TTC549 (cell line): ENCODE measurements around the gene GMDS.

Source experiments
- FAIRE-seq: peaks from 2 replicates; lab custom pipeline; 2012; peaks lifted over from hg19 to GRCh38; lab: Jason Lieb, UNC

Gene GMDS

DNA sequence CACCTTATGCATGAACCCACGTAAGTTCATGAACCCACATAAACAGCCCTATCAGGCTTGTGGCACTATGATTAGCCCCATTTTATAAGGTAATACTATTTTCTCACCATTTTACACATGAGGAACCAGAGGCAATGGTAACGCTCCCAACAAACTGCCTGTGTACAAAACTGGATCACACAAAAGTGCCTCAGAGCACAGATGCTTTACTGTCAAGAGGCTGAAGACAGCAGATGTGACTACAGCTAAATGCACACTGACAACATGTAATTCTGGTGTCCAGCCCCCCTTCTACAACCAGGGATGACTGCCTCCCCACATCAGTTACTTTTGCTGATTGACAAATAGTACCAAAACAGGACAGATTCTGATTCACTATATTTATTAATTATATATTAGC is 69.6 kb downstream of the GMDS start:
- no peak for FAIRE-seq

DNA sequence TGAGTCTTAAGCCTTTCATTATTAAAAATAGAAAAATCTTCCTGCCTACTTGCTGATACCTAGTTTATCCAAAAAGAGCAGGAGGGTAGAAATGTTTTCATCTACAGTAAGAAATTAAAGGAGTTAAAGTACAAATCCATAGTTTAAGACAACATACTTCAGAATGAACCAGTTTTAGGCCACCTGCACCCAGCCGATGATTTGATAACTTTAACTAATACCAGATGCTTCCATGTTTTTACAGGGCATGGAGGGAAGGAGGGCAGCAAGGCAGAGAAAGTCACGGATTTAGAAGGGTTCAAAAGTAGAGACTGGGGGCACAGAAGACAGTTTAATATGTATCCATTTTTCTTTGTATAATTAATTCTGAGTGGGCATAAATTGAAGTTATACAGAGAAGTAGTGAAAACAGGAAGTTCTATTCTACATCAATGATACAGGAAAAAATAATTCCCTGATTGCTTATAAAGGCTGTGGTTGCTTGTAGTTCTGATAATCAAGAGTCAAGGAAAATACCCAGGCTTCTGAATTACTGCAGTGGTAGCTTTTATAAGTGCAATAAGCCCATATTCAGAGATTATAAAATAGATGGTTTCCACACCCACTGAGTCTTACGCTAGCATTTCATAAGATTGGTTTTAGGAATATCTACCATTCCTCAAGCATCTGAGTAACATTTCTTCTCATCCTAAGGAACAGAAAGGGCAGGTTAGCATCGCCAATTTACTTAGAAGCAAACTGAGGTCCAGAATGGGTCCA is 72.0 kb downstream of the GMDS start:
- FAIRE-seq = no peak

DNA sequence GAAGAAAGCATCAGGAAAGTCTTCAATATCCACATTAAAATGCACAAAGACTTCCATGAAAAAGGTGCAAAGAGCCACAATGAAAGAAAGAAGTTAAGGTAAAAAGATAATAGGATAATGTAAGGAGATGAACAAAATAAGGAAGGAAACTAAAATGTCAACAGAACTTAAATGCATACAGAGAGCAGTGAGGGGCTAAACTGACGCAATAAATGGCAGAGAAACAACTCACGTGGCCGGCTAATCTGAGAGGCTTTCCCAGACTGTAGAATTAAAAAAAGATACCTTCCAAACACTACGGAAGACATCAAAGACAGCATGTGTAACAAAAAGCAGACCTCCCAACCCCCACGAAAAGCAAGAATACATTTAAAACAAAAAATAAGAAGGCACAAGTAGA is 73.7 kb downstream of the GMDS start:
- no peak for FAIRE-seq

DNA sequence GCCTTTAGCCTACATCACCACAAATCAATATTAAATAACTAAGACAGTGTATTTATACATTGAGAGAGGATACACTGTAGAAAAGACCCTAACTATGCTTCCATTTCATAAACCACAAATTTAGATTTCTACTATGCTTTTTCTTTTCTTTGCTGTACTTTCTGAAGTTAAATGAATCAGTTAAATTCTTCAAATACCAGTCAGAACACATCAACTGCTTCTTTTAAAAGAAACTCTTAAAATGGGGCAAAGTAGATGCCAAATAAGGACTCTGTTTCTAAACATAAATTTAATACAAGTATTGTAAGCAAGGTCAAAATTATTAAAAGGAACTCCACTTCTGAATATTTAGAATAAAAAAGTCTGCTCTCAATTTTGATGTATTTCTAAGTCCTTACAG is 76.9 kb downstream of the GMDS start:
- no peak for FAIRE-seq

DNA sequence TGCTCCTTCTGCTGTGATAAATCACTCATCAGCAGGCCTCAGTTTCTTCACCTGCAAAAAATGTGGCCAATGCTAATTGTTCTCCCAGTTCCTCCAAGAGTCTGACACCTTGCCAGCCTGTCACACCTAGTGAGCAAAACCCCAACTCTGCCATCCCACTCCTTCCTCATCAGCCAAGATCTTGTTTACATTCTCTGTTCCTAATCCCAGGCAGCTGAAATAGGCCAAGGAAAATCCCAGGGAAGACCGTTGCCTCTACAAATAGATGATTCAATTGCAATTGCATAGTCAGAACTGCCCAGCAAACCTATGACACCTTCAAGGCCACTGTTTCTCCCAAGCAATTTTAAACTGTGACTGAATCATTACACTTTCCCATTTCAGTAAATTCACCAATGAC is 78.7 kb downstream of the GMDS start:
- no peak for FAIRE-seq

DNA sequence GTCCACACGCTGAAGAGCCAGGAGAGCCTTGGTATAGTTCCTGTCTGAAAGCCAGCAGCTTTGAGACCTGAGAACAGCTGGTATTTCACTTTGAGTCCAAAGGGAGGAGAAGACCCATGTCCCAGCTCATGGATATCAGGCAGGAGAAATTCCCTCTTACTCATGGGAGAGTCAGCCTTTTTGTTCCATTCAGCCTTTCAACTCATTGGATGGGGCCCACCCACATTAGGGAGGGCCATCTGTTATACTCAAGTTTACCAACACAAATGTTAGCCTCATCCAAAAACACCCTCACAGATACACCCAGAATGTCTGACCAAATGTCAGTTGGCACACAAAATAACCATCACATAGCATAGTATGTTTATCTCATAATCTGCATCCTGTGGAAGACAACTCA is 80.1 kb downstream of the GMDS start:
- FAIRE-seq = no peak

DNA sequence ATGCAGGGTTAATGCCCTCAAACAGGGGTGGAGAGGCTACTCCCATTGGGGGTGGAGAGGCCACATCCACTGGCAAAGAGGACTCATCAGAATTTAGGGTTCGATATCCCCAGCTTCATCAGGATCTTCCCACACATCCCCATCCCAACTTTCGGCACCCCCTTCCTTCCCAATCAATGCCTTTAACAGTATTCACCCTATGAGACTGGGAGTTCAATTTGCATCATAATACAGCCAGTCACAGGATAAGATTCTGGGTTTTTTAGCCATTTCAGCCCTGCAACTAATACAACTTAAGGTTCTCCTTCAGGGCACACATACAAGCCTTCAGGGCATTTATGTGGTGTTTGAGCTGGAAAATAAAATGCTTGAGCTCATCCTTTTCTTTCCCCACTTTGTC is 80.9 kb downstream of the GMDS start:
- no peak for FAIRE-seq

DNA sequence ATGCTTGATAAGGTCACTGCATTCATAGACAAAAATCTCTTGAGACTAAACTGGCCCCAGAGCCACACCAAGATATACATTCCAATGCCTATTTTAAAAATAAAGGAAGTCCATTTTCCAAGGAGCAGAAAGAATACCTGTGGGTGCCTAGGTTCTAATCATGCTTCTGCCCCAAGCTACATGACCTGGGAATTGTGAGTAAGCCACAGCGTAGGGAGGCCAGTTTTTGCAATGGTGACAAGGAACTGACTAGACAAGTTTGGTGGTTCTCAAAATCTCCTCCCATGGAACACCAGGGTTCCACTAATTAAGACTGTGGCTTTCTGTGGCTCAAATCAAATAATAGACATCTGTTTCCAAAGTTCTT is 83.3 kb downstream of the GMDS start:
- FAIRE-seq = no peak

DNA sequence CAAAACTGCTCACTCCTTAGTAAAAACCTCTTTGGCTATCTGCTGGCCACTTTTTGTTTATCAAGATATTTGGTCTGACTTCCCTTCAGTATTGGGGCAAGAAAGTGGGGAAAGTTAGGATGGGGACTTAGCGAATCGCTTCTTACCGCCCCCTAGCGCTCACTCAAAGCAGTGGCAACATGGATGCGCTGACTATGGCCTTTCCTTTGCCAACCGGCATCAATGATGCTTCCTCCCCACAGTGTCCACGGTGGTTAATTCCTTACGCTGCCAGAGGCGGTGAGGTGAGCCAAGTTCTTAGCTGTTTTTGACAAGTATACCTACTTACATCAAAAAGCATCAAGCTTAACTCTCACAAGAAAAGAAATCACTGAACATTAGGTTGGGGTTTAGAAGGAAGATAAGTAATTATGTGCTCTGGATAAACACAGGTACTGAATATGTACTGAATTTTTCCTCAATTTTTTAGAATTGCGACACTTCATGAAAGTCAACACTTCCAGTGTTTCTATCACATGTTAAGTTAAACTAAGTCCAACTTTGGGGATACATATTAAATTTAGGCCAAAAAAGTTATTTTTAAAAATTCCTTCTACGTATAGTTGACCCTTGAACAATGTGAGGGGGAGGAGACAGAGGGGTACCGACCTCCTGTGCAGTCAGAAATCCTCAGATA is 86.7 kb downstream of the GMDS start:
- FAIRE-seq = no peak

DNA sequence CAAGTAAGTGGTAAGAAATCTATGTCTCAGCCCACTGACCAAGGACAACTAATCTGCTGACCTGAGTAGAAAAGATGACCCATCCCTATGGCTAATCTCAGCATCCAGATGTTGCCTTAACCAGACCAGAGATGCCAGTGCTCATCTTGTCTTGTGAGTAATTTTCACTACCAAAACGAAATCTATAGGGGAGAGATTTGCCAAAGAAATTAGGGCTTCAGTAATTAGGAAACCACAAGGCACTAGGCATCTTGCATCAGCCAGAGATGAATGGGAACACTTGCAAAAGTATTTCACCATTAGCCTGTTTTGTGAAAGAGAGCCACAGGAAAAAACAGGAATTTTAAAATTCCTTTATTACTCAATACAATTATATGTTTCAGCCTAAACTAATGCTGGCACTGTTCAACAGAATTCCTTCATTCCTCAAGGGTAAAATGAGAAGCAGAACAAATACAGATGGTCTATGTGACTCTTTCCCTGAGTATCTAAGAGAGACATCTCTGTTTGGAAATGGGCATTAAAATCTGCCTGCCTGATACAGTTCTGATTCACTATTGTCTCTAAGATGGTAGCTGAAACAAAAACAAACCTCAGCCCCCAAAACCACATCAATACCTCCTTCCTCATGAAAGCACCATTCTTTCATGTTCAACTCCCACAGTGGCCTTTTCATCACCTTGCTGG is 87.8 kb downstream of the GMDS start:
- FAIRE-seq = no peak

DNA sequence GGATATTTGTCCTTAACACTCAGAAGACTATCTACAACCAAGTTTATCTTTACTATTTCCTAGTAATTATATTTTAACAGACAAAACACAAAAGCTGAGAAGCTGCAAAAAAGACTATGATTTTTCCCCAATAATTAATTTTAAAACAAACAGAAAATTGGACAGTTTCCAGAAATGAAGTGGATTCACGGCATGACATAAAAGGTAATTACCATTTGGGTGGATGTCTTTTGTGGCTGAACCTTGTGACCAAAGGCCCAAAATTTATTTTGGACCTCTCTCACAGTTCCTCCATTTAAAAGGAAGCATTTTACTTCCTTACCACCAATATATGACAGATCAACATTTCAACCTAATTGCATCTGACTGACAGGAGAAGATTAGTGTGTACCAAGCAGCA is 90.2 kb downstream of the GMDS start:
- no peak for FAIRE-seq

DNA sequence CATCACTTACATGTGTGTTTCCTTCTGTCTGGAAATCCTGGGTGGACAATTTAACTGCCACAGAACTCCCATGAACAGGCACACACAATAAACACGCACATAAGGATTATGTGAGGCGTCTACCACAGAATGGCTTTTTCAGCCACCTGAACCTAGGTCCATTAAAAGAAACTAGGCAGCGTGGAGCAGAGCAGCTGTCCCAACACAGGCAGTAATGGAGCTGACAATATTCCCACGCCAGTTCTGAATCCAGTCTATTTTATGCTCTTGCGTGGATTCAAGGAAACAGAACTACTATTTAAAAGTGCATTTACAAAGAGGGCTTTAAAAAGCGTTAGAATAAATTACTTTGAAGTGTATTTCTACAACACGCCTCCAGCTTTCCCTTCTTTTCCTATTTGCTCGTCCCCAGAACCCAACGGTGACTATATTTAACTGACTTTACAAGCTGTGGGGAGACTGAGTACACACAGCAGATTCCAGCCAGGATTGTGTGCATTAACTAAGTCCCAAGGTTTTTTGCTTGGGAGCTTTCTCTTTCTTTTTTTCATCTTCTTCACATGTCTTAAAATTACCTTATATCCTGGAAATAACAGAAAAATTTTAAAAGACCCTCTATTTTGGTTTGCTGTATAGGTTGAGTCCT is 95.9 kb downstream of the GMDS start:
- no peak for FAIRE-seq

DNA sequence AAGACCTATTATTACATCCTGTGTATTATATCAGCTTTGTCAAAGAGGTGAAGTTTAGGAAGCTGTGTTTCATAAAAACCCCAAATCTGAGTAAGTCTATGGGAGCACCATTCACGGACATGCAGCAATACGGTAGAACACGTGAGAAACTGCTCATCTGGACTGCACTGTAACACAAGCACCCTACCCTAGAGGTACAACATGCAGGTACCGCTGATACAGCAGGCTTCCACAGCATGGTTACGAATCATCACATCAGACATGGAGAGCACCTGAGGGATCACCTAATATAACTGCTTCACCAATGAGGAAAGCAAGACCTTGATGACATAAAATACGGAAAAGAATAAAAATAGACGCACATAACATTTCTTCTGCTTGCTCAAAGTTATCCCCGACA is 96.7 kb downstream of the GMDS start:
- FAIRE-seq = no peak

DNA sequence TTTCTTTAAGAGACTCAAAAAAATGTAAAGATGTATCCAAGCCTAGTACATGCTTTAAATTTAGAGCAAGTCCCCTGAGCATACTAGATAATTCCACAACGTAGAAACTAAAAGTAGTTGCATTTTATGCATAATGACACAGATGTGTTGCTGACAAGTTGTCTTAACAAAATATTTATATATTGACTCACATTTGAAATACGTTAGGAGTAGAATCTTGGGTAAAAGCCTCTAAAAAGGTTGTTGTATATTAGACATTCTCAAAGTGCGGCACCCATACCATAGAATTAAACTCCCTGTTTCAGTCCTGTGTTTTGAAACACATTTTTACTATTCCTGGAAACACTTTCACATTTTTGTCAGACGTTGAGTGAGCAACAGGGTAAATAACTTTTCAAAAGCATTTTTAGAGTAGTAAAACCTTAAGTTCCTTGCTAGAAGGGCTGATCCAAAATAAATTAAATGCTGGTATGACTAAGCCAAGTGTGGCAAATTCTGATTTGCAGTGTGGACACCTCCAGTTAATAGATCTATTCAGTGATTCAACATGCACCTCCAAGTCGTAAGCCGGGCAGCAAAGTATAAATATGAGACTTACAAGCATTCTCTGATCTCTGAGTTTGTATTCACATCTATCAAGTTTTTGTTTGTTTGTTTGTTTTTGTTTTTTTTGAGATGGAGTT is 97.5 kb downstream of the GMDS start:
- no peak for FAIRE-seq

DNA sequence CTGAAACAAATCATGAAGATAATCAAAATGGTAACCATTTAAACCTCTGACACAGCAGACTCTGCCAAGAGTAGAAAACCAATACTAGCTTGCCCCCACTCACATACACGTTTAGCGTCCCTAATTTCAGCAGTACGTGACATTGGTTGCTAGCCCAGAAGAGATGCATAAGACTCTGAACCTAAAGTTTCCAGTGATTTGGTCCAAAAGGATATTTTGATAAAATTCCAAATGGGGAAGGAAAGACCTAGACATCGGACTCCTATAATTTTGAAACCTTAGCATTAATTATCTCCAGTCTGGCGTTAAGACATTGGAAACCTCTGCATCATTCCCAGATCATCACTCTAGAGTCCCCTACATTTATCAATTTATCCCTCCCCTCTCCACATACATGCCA is 98.1 kb downstream of the GMDS start:
- no peak for FAIRE-seq

DNA sequence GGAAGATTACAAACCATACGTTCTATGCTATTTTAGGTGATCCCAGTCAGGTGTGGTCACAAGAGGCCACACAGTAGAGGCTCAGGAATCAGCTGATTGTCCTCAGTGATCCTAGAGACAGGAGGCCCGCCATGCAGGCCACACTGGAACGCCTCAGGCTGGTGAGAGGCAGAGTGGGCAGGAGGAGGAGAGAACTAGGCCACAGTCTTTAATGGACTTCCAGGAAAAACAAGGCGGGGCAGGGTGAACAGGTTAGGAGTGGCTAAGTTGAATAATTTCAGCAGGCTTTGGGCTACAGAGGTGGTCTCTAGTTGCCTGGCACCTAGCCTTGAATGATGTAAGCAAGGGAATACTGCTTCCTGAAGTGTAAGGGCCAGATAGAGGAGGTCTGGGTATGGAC is 101.2 kb downstream of the GMDS start:
- no peak for FAIRE-seq

DNA sequence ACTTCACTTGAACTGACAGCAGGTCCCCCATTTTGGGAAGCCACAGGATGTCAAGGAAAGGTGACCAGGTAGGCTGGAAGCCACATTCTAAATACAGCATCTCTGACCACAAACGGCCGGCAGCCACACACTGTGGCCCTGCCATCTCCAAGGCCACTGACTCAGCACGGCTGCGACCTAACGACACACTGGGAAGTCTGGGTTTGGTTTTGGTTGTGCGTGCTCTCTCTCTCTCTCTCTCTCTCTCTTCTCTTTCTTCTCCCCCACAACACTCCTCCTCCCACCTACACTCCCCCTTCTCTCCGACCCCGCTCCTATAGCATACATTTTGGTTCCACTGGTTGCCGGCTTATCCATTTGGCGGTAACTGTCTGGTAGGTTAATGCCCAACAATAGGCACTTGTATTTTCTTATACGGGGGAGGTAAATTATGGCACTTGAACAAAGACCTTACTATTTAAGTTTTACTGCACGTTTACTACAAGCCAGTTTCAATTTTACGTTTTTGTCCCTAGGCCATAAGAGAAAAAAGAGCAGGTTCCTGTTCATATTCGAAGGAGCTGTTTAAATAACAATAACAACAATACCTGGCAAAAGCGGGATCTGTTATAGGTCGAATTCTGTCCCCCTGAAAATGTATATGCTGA is 103.6 kb downstream of the GMDS start:
- no peak for FAIRE-seq

DNA sequence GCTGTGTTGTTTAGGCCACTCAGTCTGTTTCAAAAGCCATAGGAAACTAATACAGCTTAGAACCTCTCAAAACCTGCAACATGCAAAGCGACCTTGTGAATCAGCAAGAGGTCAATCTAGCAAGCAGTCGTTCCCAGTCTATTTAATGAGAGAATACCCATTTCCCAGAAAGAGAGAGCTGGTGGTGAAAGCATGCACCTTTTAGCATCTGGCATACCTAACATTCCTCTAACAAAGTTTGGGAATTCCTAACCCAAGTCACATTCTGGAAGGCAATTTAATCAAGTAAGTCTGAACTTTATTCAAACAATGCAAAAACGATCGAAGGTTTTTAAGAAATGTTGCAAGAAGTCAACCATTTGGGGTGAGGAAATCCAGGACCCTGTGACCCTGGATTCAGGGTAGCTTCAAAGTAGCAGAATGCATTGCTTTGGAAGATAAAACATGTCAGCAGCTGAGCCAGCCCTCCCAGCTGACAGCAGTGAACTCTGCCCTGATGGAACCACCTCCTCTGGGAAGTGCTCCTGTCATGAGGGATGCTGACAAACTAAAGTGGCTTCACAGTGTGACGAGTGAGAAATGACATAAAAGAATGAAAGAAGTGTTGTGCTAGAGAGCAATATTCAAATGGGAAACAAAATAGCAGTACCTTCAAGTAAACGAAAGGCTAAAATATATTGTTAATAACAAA is 104.8 kb downstream of the GMDS start:
- FAIRE-seq = no peak

DNA sequence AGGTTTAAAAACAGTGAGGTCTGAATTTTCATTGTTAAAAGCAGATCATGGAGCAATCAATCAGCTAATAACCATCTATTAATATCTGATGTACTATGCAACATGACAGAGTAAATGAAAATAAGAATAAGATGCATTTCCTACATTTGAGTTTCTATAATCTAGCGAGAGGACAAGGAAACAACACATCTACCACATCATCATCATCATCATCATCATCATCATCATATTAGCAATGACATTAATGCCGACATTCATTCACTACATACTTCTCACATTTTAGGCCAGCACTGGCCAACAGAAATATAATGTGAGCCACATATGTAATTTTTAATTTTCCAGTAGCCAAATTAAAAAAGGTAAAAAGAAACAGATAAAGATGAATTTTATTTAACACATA is 110.0 kb downstream of the GMDS start:
- no peak for FAIRE-seq

DNA sequence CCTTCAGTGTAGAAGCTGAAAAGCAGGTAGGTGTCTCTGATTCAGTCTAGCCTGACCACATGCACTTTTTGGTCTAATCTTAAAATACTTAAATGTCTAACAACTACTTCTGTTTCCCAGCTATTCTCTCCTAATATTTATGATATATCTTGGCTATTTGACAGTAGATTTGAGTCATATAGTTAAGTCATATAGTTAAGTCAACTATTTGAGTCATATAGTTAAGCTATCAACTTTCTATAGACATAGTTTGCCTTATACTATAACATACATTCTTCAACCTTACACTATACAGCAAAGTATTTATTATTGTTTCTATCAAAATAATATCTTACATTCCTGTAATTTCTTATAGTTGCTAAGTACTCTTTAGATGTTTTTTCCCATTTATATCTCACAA is 110.9 kb downstream of the GMDS start:
- no peak for FAIRE-seq

DNA sequence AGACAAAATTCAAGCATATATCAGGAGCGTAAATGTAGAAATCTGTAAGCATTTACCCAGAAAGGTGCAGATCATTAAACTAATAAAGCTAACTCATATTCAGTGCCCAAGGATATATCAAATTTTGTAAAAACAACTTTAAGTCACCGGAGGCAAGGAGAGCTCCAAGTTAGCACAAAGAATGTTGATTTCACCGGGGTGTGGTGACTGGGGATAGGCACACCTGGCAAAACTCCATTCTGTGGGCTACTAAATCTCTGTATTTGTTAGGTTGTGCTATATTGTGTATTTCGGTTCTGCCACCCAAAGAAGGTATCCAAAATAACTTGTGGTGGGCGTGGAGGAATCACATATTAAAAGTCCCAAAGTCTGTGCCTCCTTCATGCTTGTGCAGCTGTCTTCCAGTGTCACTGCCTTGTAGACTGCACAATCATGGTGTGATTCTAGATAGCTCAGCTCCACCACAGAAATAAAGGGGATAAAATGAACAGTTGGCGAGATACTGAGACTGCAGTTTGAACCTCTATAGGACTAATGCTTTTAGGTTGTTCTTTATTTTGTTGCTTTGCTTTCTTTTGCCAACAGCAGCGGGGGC is 111.6 kb downstream of the GMDS start:
- FAIRE-seq = no peak
